ENCODE measurements around the gene A4GALT.
"Not testable (repeated sequence)": the region's sequence is repeated elsewhere in the genome, so short reads cannot be mapped to it uniquely, and the experiment has no call there.

A4GALT gene

DNA sequence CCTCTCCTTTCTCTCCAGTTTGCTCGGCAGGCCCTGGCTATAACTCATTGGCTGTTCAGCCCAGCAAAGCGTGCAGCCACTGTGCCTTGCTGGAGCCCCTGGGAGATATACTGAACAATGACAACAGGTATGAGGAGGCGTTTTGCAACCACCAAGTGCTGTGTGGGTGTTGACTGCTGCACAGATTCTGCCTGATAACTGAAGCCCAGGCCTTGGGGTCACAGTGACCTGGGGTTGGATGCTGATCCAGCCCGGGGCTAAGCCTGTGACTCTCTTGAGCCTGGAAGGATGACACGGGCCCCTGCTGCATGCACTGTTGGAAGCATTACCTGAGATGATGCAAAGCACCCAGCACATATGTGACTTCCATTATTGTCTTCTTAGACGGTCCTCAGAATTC is 13.7 kb upstream of the A4GALT start:
- DNase-seq = no peak

DNA sequence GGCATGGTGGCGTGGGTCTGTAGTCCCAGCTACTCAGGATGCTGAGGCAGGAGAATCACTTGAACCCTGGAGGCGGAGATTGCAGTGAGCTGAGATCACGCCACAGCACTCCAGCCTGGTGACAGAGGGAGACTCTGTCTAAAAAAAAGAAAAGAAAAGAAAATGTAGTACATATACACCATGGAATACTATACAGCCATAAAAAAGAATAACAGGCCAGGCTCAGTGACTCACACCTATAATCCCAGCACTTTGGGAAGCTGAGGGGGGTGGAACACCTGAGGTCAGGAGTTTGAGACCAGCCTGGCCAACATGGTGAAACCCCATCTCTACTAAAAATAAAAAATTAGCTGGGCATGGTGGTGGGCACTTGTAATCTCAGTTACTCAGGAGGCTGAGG is 12.7 kb upstream of the A4GALT start:
- DNase-seq = not testable (repeated sequence)

DNA sequence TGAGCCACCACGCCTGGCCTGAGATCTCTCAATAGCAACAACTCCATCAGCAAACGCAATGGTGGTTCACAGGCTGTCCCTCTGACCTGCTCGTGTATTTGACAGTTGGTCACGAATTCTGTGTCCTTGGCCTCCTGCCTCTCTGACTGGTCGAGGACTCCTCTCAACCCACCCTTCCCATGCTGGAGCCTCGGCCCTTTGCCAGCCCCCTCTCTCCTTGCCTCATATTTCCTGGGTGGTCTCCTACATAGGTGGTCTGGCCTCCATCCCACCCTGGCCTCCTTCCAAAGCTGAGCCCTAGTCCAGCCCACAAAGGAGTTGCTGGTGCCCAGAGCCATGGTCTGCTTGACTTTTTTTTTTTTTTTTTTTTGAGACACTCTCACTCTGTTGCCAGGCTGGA is 11.4 kb upstream of the A4GALT start:
- no peak for DNase-seq

DNA sequence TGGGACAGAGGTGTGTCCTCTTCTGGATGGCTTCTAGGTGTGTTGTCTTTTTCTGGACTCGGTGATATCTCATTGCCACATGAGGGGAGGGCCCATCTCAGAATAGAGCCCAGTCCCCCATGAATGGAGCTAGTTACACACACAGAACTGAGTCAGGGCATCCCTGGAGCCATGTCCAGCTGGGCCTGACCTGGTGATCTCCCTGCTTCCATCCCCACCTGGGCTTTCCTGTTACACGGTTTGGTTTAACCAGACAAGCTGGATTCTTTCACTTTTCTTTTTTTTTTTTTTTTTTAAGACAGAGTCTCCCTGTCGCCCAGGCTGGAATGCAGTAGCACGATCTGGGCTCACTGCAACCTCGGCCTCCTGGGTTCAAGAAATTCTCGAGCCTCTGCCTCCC is 6.1 kb upstream of the A4GALT start:
- DNase-seq = no peak

DNA sequence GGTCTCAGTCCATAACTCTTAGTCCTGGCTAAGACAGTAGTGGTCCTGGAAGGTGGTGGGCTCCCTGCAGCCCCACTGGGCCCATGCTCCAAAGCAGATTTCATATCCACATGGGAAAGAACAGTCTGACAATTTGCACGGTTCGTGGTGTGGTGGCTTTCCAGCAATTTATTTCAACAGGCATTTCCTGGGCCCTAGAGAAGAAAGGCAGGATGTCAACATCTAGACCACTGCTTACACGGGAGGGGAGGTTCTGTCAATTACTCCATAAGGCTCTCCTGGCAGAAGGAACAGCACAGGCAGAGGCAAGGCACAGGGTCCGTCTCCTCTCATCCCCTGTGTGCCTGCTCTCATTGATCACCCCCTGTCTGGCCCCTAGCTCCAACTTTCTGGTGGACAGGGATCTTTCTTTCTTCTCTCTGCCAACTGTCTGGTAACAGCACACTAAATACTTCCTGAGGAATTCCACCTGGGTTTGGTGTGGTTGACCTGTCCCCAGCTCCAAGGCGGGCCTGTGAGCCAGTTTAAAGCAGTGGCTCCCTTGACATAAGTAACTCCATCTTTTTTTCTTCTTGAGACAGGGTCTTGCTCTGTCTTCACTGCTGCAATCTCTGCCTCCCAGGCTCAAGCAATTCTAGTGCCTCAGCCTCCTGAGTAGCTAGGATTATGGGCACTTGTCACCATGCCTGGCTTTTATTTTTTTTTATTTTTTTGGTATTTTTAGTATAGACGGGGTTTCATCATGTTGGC is 5.1 kb upstream of the A4GALT start:
- DNase-seq = no peak

DNA sequence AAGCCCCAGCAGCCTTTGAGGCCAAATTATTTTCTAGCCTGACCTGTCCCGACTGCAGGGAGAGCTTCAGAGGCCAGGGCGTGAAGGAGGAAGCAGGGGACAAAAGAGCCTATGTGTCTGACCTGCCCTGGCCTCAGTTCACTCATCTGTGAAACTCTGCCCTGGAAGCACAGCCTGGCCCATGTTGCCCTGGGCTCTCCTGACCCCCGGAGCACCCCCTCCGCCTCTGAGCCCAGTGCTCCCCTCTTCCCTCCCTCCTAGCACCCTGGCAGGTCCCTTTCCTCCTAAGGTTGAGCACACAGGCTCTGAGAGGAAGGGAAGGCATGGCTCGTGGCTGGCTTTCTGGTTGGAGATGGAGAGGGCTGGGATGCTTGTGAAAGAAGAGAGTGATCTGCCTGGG is 3.4 kb upstream of the A4GALT start:
- no peak for DNase-seq

DNA sequence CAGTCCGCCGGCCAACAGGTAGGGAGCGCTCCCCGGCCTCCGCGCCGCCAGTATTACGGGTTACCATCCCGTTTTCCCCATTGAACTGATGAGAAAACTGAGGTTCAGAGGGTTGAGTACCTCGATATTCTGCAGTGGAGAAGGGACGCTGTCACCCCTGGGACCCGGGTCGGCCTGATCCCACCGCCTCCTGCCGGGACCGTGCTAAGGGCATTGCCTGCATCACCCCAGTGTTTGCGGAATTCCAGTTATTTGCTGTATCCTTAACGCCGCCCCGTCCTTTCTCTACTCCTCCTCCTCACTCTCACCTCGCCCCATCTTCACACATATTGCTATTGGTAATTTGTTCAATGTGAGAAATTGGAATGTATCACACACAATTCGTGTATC is 370 bp upstream of the A4GALT start:
- no peak for DNase-seq

DNA sequence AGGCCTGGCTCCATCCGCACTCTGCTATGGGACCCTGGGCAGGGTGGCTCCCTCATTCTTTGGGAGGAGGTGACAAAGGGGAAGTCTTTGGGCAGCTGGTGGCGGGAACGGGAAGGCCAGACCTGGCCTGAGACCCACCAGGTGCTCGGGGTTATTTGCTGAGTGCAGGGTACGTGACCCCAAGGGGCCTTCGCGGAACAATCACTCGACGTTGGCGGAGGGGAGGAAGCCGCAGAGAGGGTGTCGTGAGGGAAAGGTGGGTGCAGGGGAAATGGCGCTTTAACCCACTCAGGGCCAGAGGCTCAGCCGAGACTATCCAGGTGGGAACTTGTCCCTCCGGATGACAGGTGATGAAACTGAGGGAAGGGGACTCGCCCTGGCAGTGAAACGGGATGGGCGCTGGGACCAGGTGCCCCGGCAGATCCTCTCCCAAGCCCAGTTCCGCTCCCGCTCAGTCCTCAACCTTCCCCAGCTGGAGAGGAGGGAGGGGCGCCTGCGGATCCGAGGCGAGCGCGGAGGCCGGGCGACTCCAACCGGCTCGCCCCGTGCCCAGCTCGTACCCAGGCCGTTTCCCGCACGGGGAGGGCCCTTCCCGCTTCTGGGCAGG is 911 bp downstream of the A4GALT start:
- no peak for DNase-seq

DNA sequence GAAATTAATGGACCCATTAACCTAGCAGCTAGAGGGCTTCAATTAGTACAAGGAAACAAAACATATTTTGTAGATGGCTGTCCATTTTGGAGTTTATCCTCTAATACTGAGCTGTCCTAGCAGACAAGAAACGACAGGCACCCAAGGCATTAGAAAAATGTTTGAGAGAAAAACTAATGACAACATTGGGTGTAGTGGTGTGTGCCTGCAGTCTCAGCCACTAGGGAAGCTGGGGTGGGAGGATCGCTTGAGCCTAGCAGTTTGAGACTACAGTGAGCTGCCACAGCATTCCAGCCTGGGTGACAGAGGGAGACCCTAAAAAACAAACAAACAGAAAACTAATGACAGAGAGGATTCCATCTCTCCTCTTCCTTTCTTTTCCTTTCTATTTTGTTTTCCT is 1.5 kb downstream of the A4GALT start:
- no peak for DNase-seq

DNA sequence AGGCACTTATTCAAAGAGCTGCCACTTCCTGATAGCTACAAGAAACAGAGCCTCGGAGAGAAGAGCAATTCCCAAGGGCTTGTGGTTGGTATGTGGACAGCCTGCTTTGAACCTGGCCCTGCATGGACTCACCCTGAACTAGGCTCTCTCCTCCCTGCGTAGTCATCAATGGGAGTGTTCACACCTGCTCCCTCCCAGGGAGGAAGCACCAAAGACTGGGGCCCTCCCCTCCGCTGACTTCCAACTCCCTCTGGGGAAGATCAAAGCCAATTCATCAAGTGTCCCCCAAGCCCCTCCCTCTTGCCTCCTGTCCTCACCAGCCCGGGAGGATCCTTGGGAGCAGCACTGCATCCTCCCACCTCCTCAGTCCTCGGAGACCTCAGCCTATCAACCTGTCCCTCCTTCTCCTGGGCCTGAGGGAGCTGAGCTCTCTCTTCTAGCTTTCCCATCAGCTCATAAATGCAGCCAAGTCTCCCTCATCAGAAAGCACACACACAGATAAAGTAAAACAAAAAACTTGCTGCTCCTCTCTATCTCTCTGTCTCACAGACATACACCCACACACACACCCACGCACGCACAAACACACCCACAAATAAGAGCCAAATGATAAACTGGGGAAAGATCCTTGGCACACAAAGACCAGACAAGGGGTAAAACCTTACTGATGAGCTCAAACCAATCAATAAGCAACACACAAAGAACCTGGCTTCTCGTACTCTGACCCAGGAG is 3.3 kb downstream of the A4GALT start:
- DNase-seq = no peak

DNA sequence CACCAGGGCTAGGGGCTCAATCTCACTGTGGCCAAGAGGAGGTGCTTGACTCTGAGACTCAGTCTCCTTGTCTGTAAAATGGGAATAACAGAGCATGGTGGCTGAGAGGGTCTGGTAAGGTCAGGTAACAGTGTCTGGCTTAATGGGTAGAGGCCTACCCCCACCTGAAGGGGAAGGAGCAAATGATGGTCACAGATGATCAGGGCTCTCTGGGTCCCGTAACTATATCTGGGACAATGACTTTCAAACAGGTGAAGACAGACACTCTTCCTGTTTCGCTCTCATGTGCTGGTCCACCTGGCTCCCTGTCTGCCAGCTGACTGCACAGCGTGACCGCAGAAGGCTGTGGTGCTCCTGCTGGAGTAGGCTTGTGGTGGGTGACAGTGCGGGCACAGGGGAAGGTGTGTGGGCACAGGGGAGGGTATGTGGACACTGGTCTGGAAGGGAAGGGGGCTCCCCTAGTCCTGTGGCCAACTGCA is 4.0 kb downstream of the A4GALT start:
- DNase-seq = no peak

DNA sequence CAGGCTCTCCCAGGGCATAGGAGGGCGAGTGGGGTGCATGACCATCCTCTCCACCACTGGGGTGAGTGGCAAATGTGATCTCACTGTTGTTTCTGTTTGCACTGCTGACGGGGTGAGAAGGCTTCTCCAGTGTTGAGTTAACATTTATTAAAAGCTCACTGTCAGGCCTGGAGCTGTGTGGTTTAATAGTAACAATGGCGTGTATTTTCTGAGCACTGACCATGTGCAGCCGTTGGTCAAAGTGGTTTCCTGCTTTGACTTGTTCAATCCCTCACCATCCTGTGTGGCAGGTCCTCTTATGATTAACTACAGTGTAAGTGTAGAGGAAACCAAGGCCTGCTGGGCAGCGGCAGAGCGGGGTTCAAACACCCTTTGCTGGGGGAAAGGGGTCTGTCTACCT is 4.4 kb downstream of the A4GALT start:
- DNase-seq = no peak

DNA sequence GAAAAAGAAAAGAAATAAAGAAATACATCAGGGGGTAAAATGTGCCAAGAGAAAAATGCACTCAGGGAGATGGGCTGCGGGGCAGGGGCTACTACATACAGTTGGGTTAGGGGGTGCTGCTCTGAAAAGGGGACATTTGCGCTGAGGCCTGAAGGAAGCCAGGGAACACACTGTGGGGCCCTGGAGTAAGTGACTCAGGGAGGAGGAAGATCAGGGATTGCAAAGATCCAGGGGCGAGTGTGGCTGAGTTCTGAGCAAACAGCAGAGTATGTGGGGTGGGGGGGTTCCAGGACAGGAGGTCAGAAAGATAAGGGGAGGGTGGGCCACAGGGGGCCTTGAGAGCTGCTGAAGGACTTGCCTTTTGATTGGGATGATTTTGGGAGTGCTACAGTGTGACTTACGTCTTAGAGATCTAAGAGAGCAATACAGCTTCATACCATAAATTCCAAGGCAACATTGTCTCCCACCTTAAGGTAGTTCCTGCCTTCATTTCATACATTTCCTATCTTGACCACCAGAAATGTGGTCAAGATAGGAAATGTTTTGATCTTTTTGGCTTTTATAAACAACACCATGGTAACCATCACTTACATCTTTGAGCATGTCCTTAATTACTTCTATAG is 5.8 kb downstream of the A4GALT start:
- no peak for DNase-seq

DNA sequence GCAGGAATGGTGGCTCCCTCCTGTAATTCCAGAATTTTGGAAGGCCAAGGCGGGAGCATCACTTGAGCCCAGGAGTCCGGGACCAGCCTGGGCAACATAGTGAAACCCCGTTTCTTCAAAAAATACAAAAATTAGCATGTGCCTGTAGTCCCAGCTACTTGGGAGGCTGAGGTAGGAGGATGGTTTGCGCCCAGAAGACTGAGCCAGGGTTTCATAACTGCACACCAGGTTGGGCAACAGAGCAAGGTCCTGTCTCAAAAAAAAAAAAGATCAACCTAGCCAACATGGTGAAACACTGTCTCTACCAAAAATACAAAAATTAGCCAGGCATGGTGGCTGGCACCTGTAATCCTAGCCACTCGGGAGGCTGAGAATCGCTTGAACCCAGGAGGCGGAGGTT is 6.4 kb downstream of the A4GALT start:
- no peak for DNase-seq

DNA sequence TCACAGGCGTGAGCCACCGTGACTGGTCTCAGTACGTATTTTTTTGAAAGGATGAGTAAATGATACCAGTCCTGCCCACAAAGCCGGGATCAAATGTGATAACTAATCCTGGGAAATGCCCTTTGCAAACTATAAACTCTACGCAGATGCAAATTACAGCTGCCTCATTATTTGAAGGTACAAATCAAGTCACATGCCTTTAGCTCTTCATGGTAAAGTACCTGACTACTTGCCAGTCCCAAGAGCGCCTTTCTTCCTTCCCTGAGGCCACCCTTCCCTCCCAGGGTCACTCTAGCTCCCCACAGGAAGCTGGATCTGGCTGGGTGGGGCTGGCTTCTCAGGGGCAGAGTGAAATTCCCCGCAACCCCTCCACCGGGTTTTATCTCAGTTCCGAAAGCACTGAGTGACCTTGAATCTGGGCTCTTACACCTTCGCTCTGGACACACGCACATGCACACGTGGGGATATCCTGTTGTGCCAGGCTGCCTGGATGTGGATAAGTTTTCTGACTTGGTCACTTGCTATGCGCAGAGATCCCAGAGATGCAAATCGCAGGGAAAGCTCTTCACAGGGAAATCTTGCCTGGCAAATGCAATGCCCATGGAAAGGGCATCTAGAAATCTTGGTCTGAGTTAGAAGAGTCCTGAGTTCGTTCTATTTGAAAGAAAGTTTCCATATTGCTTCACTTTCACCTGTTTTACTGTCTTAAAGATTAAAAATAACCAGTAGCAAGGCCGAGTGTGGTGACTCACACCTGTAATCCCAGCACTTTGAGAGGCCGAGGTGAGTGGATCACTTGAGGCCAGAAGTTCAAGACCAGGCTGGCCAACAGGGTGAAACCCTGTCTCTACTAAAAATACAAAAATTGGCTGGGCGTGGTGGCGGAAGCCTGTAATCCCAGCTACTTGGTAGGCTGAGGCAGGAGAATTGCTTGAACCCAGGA is 8.5 kb downstream of the A4GALT start:
- DNase-seq = no peak

DNA sequence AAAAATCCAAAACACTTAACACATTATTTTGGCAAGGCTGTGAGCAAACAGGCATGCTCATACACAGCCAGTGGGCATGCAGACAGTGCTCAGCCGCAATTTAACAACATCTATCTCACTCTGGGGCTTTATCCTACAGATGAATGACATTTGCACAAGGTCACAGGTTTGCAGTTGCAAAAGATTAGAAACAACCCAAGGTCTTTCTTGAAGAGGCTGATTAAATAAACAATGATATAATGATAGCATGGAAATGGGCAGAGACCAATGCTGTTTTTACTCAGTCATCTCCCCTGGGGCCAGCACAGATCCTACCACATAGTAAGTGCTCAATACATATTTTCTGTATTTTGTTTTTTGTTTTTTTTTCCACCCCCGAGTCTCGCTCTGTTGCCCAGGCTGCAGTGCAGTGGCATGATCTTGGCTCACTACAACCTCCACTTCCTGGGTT is 9.4 kb downstream of the A4GALT start:
- DNase-seq = no peak

DNA sequence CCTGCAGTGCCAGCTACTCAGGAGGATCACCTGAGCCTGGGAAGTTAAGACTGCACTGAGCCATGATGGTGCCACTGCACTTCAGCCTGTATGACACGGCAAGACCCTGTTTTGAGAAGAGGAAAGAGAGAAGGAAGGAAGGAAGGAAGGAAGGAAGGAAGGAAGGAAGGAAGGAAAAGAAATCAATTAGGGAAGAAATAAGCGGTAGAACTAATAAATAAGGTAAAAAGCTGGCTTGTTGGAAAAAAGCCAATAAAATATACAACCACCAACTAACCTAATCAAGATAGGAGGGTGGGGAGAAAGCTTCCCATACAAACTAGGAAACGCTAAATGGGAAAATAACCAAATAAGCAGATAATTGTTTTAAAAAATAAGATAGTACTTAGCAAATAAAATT is 12.3 kb downstream of the A4GALT start:
- DNase-seq = no peak

DNA sequence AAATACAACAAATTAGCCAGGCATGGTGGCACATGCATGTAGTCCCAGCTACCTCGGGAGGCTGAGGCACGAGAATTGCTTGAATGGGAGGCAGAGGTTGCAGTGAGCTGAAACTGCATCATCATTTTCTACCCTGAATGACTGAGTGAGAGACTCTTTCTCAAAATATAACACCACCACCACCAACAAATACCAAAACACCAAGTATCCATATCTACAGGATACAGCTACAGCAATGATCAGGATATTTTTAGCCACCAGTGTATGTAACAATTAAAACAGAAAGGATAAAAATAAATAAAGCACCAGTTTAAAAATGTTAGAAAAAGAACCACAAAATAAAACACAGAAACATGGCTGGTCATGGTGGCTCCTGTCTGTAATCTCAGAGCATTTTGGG is 13.2 kb downstream of the A4GALT start:
- DNase-seq = no peak

DNA sequence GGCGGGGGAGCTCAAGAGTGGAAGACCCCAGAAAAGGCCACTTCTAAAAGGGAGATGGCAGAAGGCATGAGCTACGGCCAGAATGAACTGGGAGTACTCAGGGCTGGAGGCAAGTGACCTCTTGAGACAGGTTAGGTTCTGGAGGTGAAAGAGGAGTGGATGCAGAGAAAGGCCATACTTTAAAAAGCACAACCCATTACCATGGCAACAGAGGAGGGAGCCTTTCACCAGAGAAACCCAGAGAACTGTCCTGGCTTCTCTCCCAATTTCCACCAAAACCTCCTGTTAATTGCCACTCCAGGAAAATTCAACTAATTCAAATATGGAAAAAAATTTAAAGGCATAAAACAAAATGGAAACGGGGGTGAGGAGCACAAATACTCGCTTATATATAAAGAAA is 15.8 kb downstream of the A4GALT start:
- DNase-seq = no peak

DNA sequence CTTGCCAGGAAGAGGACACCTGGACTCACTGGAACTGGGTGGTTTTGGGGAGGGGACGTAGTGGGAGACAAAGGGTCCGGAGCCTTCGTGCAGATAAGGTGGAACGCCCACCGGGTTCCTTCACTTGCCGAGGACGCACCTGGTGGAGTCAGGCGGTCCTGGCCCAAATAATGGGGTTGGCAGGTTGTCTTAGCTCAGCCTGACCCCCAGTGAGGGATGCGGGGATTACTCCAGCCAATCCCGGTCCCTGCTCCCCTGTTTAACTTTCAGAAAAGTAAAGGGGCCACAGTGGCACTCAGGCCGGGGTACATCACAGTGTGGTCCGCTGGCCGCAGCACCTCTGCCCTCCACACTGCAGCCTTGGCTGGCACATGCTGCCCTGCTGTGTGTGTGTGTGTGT is 18.0 kb downstream of the A4GALT start:
- no peak for DNase-seq

DNA sequence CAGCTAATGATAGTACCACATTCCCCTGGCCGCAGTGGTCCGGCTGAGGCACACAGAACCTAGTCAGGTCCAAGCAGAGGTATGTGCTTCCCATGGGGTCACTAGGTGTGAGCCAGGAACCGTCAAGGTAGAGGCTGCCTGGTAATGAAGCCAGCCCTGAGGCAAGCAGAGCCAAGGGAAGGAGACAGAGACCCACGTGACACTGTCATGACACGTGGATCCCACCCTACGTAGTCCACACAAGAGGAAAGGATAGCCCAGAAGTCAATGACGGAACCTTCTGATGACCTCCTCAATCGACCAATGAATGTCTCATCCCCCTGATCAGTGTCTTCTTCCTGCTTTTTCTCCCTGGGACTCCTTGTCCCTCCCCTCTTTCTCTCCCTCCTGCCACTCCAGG is 19.0 kb downstream of the A4GALT start:
- DNase-seq = no peak

DNA sequence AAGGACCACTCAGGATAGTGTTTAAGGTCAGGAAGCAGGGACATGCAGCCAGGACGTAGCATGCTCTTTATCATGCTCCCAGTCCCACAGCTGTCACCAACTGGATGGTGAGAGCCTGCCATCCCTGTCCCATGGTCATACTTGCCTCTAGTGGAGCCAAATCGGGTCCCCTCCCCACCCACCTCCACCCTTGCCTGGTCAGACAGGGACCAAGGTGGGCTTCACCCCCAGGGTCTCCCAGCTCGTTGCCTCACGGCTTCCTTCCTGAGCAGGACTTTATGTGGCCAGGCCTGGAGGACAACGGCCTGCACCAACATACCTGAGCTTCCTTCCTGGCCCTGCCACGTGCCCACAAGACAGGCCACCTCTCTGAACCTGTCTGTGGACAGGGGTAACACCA is 19.8 kb downstream of the A4GALT start:
- no peak for DNase-seq

DNA sequence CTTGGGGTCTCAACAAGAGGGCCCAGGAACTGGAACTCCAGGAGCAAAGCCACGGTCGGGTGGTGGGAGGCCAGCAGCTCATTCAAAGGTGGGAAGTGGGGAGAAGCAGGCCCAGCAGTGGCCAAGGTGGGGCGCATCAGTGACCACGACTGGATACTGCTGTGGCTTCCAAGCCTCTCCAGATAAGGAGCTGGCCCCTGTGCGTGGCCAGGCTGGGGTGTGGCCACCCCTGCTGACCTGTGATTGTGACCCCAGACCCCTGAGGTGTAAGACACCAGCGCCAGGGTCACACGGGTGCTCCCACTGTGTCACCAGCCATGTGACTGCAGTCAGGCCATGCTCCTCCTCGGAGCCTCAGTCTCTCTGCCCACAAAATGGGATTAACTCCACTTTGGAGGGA is 20.3 kb downstream of the A4GALT start:
- DNase-seq = no peak

Measured in activated CD4-positive, alpha-beta T cell treated with anti-CD3 and anti-CD28 coated beads, Interleukin-10, Interleukin-2, amounts not matched to agents 100 ng/mL and 50 ng/mL, durations not matched to agents 16 hours and 8 hours (primary cell).